GM23338 (cell line): ENCODE data around the gene NEURL1.
"Not testable (repeated sequence)": the region's sequence is repeated elsewhere in the genome, so short reads cannot be mapped to it uniquely, and the experiment has no call there.

Experiments used
- EZH2 ChIP-seq: fragments of 200-600 bp; sonication (generic); IDR thresholded peaks from one replicate; pipeline ENCODE4 v1.8.0; 2017; ENCODE audit warnings: antibody characterized with exemption, mild to moderate bottlenecking, low read depth; ENCODE audit not compliant: unreplicated experiment
- TF ChIP-seq, protein P1 (sequence below): IDR thresholded peaks from one replicate; pipeline ENCODE4 v1.6.1; 2018; ENCODE audit warnings: antibody characterized with exemption; ENCODE audit not compliant: unreplicated experiment
- TF ChIP-seq, protein P2 (sequence below), 2 experiments: fragments of 200-600 bp in 1 of 2; sonication (generic) in 1 of 2; conservative IDR thresholded peaks; 2 replicates each; pipeline versions ENCODE4 v1.5.1 to v1.6.1; 2016 to 2017; ENCODE audit warnings: antibody characterized with exemption in 2 of 2, low read depth in 2 of 2, mild to moderate bottlenecking in 2 of 2, moderate library complexity in 1 of 2

DNA sequence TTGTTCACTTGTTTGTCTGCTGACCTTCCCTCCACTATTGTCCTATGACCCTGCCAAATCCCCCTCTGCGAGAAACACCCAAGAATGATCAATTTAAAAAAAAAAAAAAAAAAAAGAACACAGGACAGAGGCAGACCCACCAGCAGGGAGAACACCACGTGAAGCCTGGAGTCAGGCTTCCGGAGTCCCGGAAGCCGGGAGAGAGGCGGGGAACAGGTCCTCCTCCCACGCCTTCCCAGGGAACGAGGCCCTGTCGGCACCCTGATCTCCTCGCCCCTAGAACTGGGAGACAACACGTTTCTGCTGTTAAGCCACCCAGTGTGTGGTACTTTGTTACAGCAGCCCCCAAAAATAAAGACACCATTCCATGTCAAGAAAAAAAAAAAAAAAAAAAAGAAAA is 114.6 kb downstream of the NEURL1 start:
- TF ChIP-seq EZH2: not testable (repeated sequence)
- TF ChIP-seq, protein P1, sequence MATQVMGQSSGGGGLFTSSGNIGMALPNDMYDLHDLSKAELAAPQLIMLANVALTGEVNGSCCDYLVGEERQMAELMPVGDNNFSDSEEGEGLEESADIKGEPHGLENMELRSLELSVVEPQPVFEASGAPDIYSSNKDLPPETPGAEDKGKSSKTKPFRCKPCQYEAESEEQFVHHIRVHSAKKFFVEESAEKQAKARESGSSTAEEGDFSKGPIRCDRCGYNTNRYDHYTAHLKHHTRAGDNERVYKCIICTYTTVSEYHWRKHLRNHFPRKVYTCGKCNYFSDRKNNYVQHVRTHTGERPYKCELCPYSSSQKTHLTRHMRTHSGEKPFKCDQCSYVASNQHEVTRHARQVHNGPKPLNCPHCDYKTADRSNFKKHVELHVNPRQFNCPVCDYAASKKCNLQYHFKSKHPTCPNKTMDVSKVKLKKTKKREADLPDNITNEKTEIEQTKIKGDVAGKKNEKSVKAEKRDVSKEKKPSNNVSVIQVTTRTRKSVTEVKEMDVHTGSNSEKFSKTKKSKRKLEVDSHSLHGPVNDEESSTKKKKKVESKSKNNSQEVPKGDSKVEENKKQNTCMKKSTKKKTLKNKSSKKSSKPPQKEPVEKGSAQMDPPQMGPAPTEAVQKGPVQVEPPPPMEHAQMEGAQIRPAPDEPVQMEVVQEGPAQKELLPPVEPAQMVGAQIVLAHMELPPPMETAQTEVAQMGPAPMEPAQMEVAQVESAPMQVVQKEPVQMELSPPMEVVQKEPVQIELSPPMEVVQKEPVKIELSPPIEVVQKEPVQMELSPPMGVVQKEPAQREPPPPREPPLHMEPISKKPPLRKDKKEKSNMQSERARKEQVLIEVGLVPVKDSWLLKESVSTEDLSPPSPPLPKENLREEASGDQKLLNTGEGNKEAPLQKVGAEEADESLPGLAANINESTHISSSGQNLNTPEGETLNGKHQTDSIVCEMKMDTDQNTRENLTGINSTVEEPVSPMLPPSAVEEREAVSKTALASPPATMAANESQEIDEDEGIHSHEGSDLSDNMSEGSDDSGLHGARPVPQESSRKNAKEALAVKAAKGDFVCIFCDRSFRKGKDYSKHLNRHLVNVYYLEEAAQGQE: not testable (repeated sequence)
- TF ChIP-seq, protein P2, sequence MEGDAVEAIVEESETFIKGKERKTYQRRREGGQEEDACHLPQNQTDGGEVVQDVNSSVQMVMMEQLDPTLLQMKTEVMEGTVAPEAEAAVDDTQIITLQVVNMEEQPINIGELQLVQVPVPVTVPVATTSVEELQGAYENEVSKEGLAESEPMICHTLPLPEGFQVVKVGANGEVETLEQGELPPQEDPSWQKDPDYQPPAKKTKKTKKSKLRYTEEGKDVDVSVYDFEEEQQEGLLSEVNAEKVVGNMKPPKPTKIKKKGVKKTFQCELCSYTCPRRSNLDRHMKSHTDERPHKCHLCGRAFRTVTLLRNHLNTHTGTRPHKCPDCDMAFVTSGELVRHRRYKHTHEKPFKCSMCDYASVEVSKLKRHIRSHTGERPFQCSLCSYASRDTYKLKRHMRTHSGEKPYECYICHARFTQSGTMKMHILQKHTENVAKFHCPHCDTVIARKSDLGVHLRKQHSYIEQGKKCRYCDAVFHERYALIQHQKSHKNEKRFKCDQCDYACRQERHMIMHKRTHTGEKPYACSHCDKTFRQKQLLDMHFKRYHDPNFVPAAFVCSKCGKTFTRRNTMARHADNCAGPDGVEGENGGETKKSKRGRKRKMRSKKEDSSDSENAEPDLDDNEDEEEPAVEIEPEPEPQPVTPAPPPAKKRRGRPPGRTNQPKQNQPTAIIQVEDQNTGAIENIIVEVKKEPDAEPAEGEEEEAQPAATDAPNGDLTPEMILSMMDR (conservative IDR thresholded peaks at IDR 0.05; ENCODE audit: low read depth in 2 of 2): not testable (repeated sequence)
